Kidney (tissue), 14 donors: Measurements from ENCODE around the gene LIPC. TPM values are rescaled to one million over a fixed set of nuclear protein-coding genes. Genes with fewer than 3 reads are reported as not detected.

ENCODE experiments used
- DNase-seq, 5 donors: peaks; one replicate each; pipeline ENCODE4 v3.0.0-alpha.2; 2013 to 2020
- FAIRE-seq: peaks from 2 replicates; lab custom pipeline; 2012; peaks lifted over from hg19 to GRCh38; lab: Jason Lieb, UNC
- H3K27ac ChIP-seq, 2 donors: one replicate each; pipeline ENCODE4 v1.7.0; 2013; ENCODE audit warnings: low read depth in 2 of 2, low read length in 2 of 2, inconsistent platforms in 1 of 2
- H3K27me3 ChIP-seq: one replicate; pipeline ENCODE4 v1.7.1; 2013; ENCODE audit warnings: low read length, inconsistent platforms; ENCODE audit not compliant: control insufficient read depth, insufficient read depth
- H3K36me3 ChIP-seq, 3 donors: one replicate each; pipeline versions ENCODE4 v1.7.0 to v1.7.1; 2013; ENCODE audit warnings: low read length in 3 of 3, control low read depth in 1 of 3, inconsistent platforms in 1 of 3; ENCODE audit not compliant: insufficient read depth in 3 of 3, control insufficient read depth in 2 of 3
- H3K4me1 ChIP-seq, 3 donors: one replicate each; pipeline versions ENCODE4 v1.7.0 to v1.7.1; 2013; ENCODE audit warnings: low read length in 3 of 3, inconsistent platforms in 1 of 3, low read depth in 1 of 3; ENCODE audit not compliant: control insufficient read depth in 2 of 3, insufficient read depth in 2 of 3
- H3K4me3 ChIP-seq, 3 donors: one replicate each; pipeline versions ENCODE4 v1.7.0 to v1.8.1; 2013; ENCODE audit warnings: low read length in 3 of 3, control low read depth in 1 of 3, inconsistent platforms in 1 of 3
- H3K9ac ChIP-seq, 3 donors: one replicate each; pipeline versions ENCODE4 v1.7.0 to v1.7.1; 2013; ENCODE audit warnings: low read length in 3 of 3, control low read depth in 1 of 3, inconsistent platforms in 1 of 3
- H3K9me3 ChIP-seq, 3 donors: one replicate each; pipeline versions ENCODE4 v1.7.0 to v1.7.1; 2013; ENCODE audit warnings: low read length in 3 of 3, control low read depth in 1 of 3, inconsistent platforms in 1 of 3; ENCODE audit not compliant: control insufficient read depth in 2 of 3, insufficient read depth in 1 of 3
- intact Hi-C: fragments of 100-400 bp; cut with DNase I; formaldehyde crosslinking; loops from one replicate; pipeline ENCODE4 v1.11.1; 2022
- polyA plus RNA-seq: library from polyadenylated mRNA; stranded (reverse); fragments of 350-450 nt; fragmentation: Illumina TruSeq; extraction: RNeasy Lipid Tissue Mini Kit (QIAGEN cat#74804); gene quantifications from one replicate; pipeline ENCODE4 v1.2.3, GENCODE V29; 2014; ENCODE audit warnings: low read depth, low replicate concordance; ENCODE audit not compliant: insufficient read depth
- total RNA-seq: library from RNA; stranded (reverse); fragmentation: NEBNext Ultra II Directional; extraction: Animal tissue kit (Norgen Biotek cat#: 25700); gene quantifications from one replicate; pipeline ENCODE4 v1.2.1, GENCODE V29; 2021
- TF ChIP-seq, protein P1 (sequence below): IDR thresholded peaks from 3 replicates; pipeline ENCODE4 v1.5.1; 2012; ENCODE audit warnings: mild to moderate bottlenecking, moderate library complexity, borderline replicate concordance; ENCODE audit not compliant: insufficient read depth; ENCODE audit errors: extremely low read depth
- donor health status: control.
- donor health status: control.
- donor health status: control.
- donor health status: control.
- donor health status: control.
- donor health status: DM: yes; HTN: yes; CAD: no.
- donor health status: Normal renal cell carcinoma (clear cell type).

The LIPC gene
- total and polyA plus RNA-seq, 2 donors from 2014 or later = 9.9 to 21.6 TPM

DNA sequence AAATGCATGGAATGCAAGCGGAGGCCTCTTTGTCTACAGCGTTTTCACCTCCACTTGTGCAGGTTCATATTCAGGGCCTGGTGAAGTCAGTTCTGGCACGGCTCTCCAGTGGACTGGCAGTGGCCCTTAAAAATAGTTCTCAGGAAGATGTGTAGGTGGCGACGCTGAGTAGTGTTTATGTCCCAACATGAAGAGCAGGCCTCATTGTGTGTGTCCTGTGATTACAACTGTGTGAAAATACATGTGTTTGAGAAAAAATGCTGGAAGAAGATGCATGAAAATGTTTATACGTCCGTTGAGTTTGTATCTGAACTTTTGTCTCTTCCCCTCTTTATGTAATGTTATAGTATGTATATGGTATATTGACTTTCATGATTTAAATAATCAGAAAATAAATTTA, 7.2 kb downstream of the LIPC start:
- Histone ChIP-seq H3K9ac (no peak overlapping the region), H3K9me3 (no peaks in the 10 kb centered on the region), H3K4me3 (no peak overlapping the region), H3K36me3 (no peaks in the 10 kb centered on the region), H3K4me1 (peaks cover 6 to 20% (median 14%) of the 10 kb centered on the region in 3 donors), H3K27ac (no peak overlapping the region), H3K27me3 (no peaks in the 10 kb centered on the region)
- FAIRE-seq = no peak
- intact Hi-C loops = no loop called here
- DNase-seq = peak in 3 of 5 donors; percentile 49 to 74 (median 63)
- TF ChIP-seq, protein P1, sequence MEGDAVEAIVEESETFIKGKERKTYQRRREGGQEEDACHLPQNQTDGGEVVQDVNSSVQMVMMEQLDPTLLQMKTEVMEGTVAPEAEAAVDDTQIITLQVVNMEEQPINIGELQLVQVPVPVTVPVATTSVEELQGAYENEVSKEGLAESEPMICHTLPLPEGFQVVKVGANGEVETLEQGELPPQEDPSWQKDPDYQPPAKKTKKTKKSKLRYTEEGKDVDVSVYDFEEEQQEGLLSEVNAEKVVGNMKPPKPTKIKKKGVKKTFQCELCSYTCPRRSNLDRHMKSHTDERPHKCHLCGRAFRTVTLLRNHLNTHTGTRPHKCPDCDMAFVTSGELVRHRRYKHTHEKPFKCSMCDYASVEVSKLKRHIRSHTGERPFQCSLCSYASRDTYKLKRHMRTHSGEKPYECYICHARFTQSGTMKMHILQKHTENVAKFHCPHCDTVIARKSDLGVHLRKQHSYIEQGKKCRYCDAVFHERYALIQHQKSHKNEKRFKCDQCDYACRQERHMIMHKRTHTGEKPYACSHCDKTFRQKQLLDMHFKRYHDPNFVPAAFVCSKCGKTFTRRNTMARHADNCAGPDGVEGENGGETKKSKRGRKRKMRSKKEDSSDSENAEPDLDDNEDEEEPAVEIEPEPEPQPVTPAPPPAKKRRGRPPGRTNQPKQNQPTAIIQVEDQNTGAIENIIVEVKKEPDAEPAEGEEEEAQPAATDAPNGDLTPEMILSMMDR = no peak

DNA sequence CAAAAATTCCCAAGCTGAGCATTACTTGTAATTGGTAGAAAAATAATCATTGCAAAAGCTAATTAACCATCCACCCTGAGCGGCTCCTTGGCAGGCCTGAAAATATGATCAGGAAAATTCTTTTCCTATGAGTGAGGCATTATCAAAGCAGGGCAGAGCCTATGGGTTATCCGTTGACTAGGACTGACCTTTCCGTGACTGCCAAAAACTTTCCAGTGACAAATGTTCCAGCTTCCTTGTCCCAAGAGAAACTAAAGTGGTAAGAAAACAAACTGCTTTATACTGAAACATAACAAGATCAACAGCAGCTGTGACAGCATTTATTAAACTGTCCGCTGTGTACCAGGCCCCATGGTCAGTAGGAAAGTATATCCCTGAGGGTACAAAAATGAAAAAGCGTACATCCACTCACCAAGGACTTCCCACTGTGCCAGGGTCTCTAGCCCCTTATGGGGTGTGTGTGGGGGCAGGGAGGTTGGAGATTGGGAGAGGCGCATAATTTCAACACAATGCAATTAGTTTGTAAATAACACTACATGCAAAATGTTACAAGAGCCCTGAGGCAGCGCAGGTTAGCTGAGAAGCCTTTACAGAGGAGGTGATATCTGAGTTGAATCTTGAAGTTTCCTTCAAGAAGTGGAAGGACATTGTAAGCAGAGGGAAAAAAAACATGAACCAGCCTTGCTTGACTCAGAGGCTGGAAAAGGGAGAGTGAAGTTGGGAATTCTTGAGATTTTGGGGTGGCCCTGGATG, 8.5 kb downstream of the LIPC start:
- Histone ChIP-seq H3K9ac (peak overlapping the region in 1 of 3 donors; percentile 37), H3K4me3 (peak overlapping the region in 1 of 3 donors; percentile 13), H3K27me3 (no peaks in the 10 kb centered on the region), H3K4me1 (peaks cover 6 to 20% (median 14%) of the 10 kb centered on the region in 3 donors), H3K36me3 (no peaks in the 10 kb centered on the region), H3K9me3 (no peaks in the 10 kb centered on the region), H3K27ac (peak overlapping the region; percentile 86 to 89)
- TF ChIP-seq, protein P1 = no peak
- peak; percentile 84 for FAIRE-seq
- peak in 1 of 5 donors; percentile 58 for DNase-seq
- intact Hi-C loops = no loop called here

DNA sequence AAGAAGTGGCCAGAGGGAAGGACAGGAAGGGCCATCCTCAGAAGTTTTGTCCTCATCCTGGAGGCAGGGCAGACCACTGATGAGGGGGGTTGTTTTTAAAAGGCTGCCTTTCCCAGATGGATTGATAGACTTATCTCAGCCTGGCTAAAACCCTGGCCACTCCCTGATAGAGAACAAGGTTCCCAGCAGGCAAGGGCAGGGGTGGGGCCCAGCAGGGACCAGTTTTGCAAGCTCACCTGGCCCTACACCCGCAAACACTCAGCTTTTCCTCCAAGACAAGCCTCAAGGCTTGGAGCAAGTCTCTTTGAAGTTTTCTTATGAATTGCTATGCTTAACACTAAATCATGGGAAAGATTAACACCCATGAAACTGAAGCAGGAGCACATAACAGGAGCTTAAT, 9.1 kb downstream of the LIPC start:
- Histone ChIP-seq H3K36me3 (no peaks in the 10 kb centered on the region), H3K9ac (peak overlapping the region in 1 of 3 donors; percentile 37), H3K9me3 (no peaks in the 10 kb centered on the region), H3K27ac (peak overlapping the region; percentile 86 to 89), H3K27me3 (no peaks in the 10 kb centered on the region), H3K4me3 (no peak overlapping the region), H3K4me1 (peaks cover 6 to 20% (median 14%) of the 10 kb centered on the region in 3 donors)
- TF ChIP-seq, protein P1 = no peak
- DNase-seq (peak in 2 of 5 donors; percentile 31 to 78), FAIRE-seq (no peak)
- intact Hi-C loops = no loop called here
